Nephron (organoid): ENCODE data around the gene MRE11.

Experiments used
- H3K27ac Mint-ChIP-seq, 3 experiments: 2 replicates each; pipeline ENCODE4 v1.8.0; 2020; ENCODE audit warnings: mixed read lengths in 3 of 3, mild to moderate bottlenecking in 2 of 3, moderate library complexity in 1 of 3
- H3K27me3 Mint-ChIP-seq: 2 replicates; pipeline ENCODE4 v1.8.0; 2021; ENCODE audit warnings: low read depth, mild to moderate bottlenecking, moderate library complexity, mixed read lengths
- H3K36me3 Mint-ChIP-seq: 2 replicates; pipeline ENCODE4 v1.8.0; 2020; ENCODE audit warnings: low read depth, mixed read lengths
- H3K4me1 Mint-ChIP-seq: 2 replicates; pipeline ENCODE4 v1.8.0; 2020; ENCODE audit warnings: mixed read lengths
- H3K4me3 Mint-ChIP-seq, 3 experiments: 2 replicates each; pipeline ENCODE4 v1.8.0; 2020; ENCODE audit warnings: mild to moderate bottlenecking in 3 of 3, mixed read lengths in 3 of 3, moderate library complexity in 2 of 3
- H3K9me3 Mint-ChIP-seq: 2 replicates; pipeline ENCODE4 v1.8.0; 2020; ENCODE audit warnings: mixed read lengths
- CTCF ChIP-seq, 3 experiments: fragments of 200-600 bp; sonication (generic); IDR thresholded peaks; one replicate each; pipeline ENCODE4 v1.5.0; 2021; ENCODE audit warnings: antibody characterized with exemption in 3 of 3; ENCODE audit not compliant: unreplicated experiment in 3 of 3

The MRE11 gene

DNA sequence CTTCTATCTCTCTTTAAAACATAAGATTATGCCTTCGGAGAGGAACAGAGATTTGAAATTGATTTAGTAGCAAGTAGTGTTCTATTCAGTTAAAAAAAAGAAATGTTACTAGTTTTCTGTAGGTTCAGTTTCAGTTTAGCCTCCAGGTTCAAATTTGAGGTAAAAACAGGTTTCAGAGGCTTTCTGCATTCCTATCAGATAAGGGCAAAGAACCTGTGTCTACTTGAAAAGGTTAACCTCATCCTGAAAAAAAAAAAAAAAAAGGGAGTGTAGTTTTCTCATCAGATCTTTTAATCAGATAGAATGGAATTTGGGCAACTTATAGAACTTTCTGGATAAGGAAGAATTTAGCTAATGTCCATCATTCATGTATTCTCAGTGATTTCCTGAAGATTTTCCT lies 30.7 kb upstream of the MRE11 start:
- Mint-ChIP-seq H3K4me1 (peaks cover 23% of the 10 kb centered on the region), H3K4me3 (no peak overlapping the region), H3K9me3 (no peaks in the 10 kb centered on the region), H3K27me3 (no peaks in the 10 kb centered on the region), H3K27ac (no peak overlapping the region), H3K36me3 (no peaks in the 10 kb centered on the region)
- TF ChIP-seq CTCF (IDR thresholded peaks at IDR 0.05; ENCODE audit: unreplicated experiment in 3 of 3) = no peak

GRCh38 chr11:94521684-94522083 lies 28.0 kb upstream of the MRE11 start:
- Mint-ChIP-seq H3K27ac (no peak overlapping the region), H3K4me3 (no peak overlapping the region), H3K9me3 (no peaks in the 10 kb centered on the region), H3K36me3 (no peaks in the 10 kb centered on the region), H3K27me3 (no peaks in the 10 kb centered on the region), H3K4me1 (peaks cover 14% of the 10 kb centered on the region)
- peak in 1 of 3 experiments; percentile 27 for TF ChIP-seq CTCF (IDR thresholded peaks at IDR 0.05; ENCODE audit: unreplicated experiment in 3 of 3)

DNA sequence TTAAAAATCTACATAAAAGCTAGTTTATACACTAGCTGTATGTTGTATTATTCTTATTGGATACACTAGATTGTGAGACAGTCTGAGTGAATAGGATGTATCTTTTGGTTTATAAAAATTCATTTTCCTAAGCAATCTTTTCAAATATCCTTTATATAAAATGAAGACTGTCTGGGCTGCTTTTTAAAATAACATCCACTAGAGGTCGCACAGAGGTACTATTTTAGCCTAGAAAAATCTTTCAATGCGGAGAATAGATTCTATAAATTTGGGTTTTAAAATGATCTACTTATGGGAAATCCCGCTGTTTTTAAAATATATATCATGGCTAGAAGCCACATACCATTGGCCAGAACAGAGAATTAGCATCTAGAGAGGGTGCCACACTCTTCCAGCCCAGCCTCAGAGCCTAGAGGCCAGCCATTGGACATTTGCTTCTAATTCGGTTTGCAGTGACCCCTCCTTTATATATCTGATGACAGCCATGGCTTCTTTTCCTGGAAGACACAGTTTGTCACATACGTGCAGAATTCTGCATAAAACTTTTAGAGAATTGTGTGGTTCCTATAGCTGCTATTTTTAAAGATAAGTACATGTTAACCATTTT lies 25.9 kb upstream of the MRE11 start:
- Mint-ChIP-seq H3K27me3 (peaks cover 7% of the 10 kb centered on the region), H3K4me3 (no peak overlapping the region), H3K36me3 (no peaks in the 10 kb centered on the region), H3K4me1 (no peaks in the 10 kb centered on the region), H3K9me3 (no peaks in the 10 kb centered on the region), H3K27ac (no peak overlapping the region)
- TF ChIP-seq CTCF (IDR thresholded peaks at IDR 0.05; ENCODE audit: unreplicated experiment in 3 of 3) = peak; percentile 67 to 73 (median 67)

- Mint-ChIP-seq H3K27ac (no peak overlapping the region), H3K27me3 (peaks cover 12% of the 10 kb centered on the region), H3K9me3 (no peaks in the 10 kb centered on the region), H3K4me3 (no peak overlapping the region), H3K4me1 (no peaks in the 10 kb centered on the region), H3K36me3 (no peaks in the 10 kb centered on the region)
- TF ChIP-seq CTCF (IDR thresholded peaks at IDR 0.05; ENCODE audit: unreplicated experiment in 3 of 3) = no peak
These were observed 24.7 kb upstream of the MRE11 start for GRCh38 chr11:94518300-94518699.

DNA sequence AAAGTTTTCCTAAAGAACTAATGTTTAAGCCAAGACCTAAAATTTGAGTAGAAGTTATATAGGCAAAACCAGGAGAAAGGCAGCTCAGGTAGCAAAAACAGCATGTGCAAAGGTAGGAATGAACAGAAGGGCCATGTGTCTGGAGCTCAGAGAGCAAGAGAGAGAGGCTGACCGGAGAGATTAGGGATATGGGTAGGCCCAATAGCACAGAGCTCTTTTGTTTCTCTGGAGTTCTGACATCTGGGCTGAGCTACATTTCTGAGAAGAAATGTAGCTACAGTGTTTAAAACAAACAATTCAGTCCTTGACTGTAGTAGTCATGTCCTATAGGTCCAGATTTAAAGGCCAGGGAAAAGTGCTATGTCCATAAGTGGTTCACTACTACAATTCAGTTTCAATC lies 23.1 kb upstream of the MRE11 start:
- Mint-ChIP-seq H3K27me3 (peaks cover 27% of the 10 kb centered on the region), H3K4me3 (no peak overlapping the region), H3K36me3 (no peaks in the 10 kb centered on the region), H3K27ac (no peak overlapping the region), H3K4me1 (peaks cover 6% of the 10 kb centered on the region), H3K9me3 (no peaks in the 10 kb centered on the region)
- no peak for TF ChIP-seq CTCF (IDR thresholded peaks at IDR 0.05; ENCODE audit: unreplicated experiment in 3 of 3)

DNA sequence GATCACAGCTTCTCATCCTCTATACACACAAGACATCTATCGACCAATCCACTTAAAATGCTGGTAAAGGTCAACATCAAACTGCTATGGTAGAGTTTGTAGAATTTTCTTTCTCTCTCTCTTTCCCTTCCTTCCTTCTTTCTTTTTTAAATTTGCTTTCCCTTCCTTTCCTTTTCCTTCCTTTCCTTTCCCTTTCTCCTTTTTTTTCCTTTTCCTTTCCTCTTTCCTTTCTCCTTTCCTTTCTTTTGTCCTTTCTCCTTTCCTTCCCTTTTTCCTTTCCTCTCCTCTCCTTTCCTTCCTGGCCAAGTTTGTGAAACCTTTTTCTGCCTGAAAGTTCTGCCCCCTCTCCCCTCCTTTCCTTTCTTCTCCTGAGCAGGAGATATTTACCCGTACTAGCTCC lies 21.8 kb upstream of the MRE11 start:
- H3K4me3 Mint-ChIP-seq = no peak overlapping the region
- no peaks in the 10 kb centered on the region for H3K36me3 Mint-ChIP-seq
- H3K27me3 Mint-ChIP-seq = peaks cover 33% of the 10 kb centered on the region
- H3K4me1 Mint-ChIP-seq = peaks cover 6% of the 10 kb centered on the region
- no peak overlapping the region for H3K27ac Mint-ChIP-seq
- TF ChIP-seq CTCF (IDR thresholded peaks at IDR 0.05; ENCODE audit: unreplicated experiment in 3 of 3) = no peak
- H3K9me3 Mint-ChIP-seq = no peaks in the 10 kb centered on the region
